Nephron (organoid): ENCODE data around the gene FOXA3.
"Not testable (repeated sequence)": the region's sequence is repeated elsewhere in the genome, so short reads cannot be mapped to it uniquely, and the experiment has no call there.

Experiments
- H3K27ac Mint-ChIP-seq, 3 experiments: 2 replicates each; pipeline ENCODE4 v1.8.0; 2020; ENCODE audit warnings: mixed read lengths in 3 of 3, mild to moderate bottlenecking in 2 of 3, moderate library complexity in 1 of 3
- H3K27me3 Mint-ChIP-seq: 2 replicates; pipeline ENCODE4 v1.8.0; 2021; ENCODE audit warnings: low read depth, mild to moderate bottlenecking, moderate library complexity, mixed read lengths
- H3K36me3 Mint-ChIP-seq: 2 replicates; pipeline ENCODE4 v1.8.0; 2020; ENCODE audit warnings: low read depth, mixed read lengths
- H3K4me1 Mint-ChIP-seq: 2 replicates; pipeline ENCODE4 v1.8.0; 2020; ENCODE audit warnings: mixed read lengths
- H3K4me3 Mint-ChIP-seq, 3 experiments: 2 replicates each; pipeline ENCODE4 v1.8.0; 2020; ENCODE audit warnings: mild to moderate bottlenecking in 3 of 3, mixed read lengths in 3 of 3, moderate library complexity in 2 of 3
- H3K9me3 Mint-ChIP-seq: 2 replicates; pipeline ENCODE4 v1.8.0; 2020; ENCODE audit warnings: mixed read lengths
- CTCF ChIP-seq, 3 experiments: fragments of 200-600 bp; sonication (generic); IDR thresholded peaks; one replicate each; pipeline ENCODE4 v1.5.0; 2021; ENCODE audit warnings: antibody characterized with exemption in 3 of 3; ENCODE audit not compliant: unreplicated experiment in 3 of 3

The FOXA3 gene

GRCh38 chr19:45889210-45889885 is 25.2 kb downstream of the FOXA3 start:
- Mint-ChIP-seq H3K36me3 (peaks cover 5% of the 10 kb centered on the region), H3K9me3 (no peaks in the 10 kb centered on the region), H3K4me1 (peaks cover 12% of the 10 kb centered on the region), H3K27ac (no peak overlapping the region), H3K4me3 (no peak overlapping the region), H3K27me3 (no peaks in the 10 kb centered on the region)
- no peak for TF ChIP-seq CTCF (IDR thresholded peaks at IDR 0.05; ENCODE audit: unreplicated experiment in 3 of 3)

GRCh38 chr19:45890877-45891276 is 26.8 kb downstream of the FOXA3 start:
- H3K4me3 Mint-ChIP-seq: no peak overlapping the region
- peaks cover 15% of the 10 kb centered on the region for H3K36me3 Mint-ChIP-seq
- no peaks in the 10 kb centered on the region for H3K27me3 Mint-ChIP-seq
- no peak for TF ChIP-seq CTCF (IDR thresholded peaks at IDR 0.05; ENCODE audit: unreplicated experiment in 3 of 3)
- H3K4me1 Mint-ChIP-seq: peaks cover 10% of the 10 kb centered on the region
- no peaks in the 10 kb centered on the region for H3K9me3 Mint-ChIP-seq
- H3K27ac Mint-ChIP-seq: no peak overlapping the region

GRCh38 chr19:45895519-45895972 is 31.4 kb downstream of the FOXA3 start:
- H3K4me1 Mint-ChIP-seq: peaks cover 1% of the 10 kb centered on the region
- no peaks in the 10 kb centered on the region for H3K9me3 Mint-ChIP-seq
- peaks cover 4% of the 10 kb centered on the region for H3K27me3 Mint-ChIP-seq
- H3K4me3 Mint-ChIP-seq: no peak overlapping the region
- H3K36me3 Mint-ChIP-seq: peaks cover 29% of the 10 kb centered on the region
- no peak for TF ChIP-seq CTCF (IDR thresholded peaks at IDR 0.05; ENCODE audit: unreplicated experiment in 3 of 3)
- H3K27ac Mint-ChIP-seq: peak overlapping the region in 1 of 3 experiments; percentile 79

- H3K27me3 Mint-ChIP-seq, H3K9me3 Mint-ChIP-seq, H3K4me3 Mint-ChIP-seq, H3K4me1 Mint-ChIP-seq: not testable (repeated sequence)
- H3K36me3 Mint-ChIP-seq: peaks cover 34% of the 10 kb centered on the region
- H3K27ac Mint-ChIP-seq: peak overlapping the region in 1 of 3 experiments; percentile 79
Measured at GRCh38 chr19:45895983-45896599, 32.0 kb downstream of the FOXA3 start.

- H3K36me3 Mint-ChIP-seq: peaks cover 34% of the 10 kb centered on the region
- peaks cover 18% of the 10 kb centered on the region for H3K27me3 Mint-ChIP-seq
- no peak for TF ChIP-seq CTCF (IDR thresholded peaks at IDR 0.05; ENCODE audit: unreplicated experiment in 3 of 3)
- H3K9me3 Mint-ChIP-seq: no peaks in the 10 kb centered on the region
- no peak overlapping the region for H3K4me3 Mint-ChIP-seq
- peaks cover 5% of the 10 kb centered on the region for H3K4me1 Mint-ChIP-seq
- H3K27ac Mint-ChIP-seq: no peak overlapping the region
Measured at GRCh38 chr19:45897261-45897812, 33.2 kb downstream of the FOXA3 start.

GRCh38 chr19:45899253-45899652 is 35.1 kb downstream of the FOXA3 start:
- peaks cover 34% of the 10 kb centered on the region for H3K36me3 Mint-ChIP-seq
- H3K4me3 Mint-ChIP-seq: peak overlapping the region in 1 of 3 experiments; percentile 44
- peaks cover 19% of the 10 kb centered on the region for H3K27me3 Mint-ChIP-seq
- TF ChIP-seq CTCF (IDR thresholded peaks at IDR 0.05; ENCODE audit: unreplicated experiment in 3 of 3): no peak
- H3K9me3 Mint-ChIP-seq: no peaks in the 10 kb centered on the region
- peaks cover 5% of the 10 kb centered on the region for H3K4me1 Mint-ChIP-seq
- no peak overlapping the region for H3K27ac Mint-ChIP-seq
